Upper lobe of right lung (tissue), 1 donor: Measurements from ENCODE around the gene TDRD9. TPM values are rescaled to one million over a fixed set of nuclear protein-coding genes. Genes with fewer than 3 reads are reported as not detected.

Source experiments
- ATAC-seq: fragments of 200-7000 bp; cut with Tn5 transposase; one replicate; pipeline ENCODE4 v1.9.1; 2020; ENCODE audit warnings: mild to moderate bottlenecking, moderate library complexity
- DNase-seq: peaks from one replicate; pipeline ENCODE4 v3.0.0-alpha.2; 2020
- H3K27ac ChIP-seq: fragments of 200-600 bp; one replicate; pipeline ENCODE4 v1.8.0; 2022
- H3K27me3 ChIP-seq: fragments of 200-600 bp; one replicate; pipeline ENCODE4 v1.8.0; 2022; ENCODE audit warnings: mild to moderate bottlenecking
- H3K36me3 ChIP-seq: fragments of 200-600 bp; one replicate; pipeline ENCODE4 v1.8.0; 2022
- H3K4me1 ChIP-seq: fragments of 200-600 bp; one replicate; pipeline ENCODE4 v1.8.0; 2022
- H3K4me3 ChIP-seq: fragments of 200-600 bp; one replicate; pipeline ENCODE4 v1.8.0; 2022; ENCODE audit warnings: mild to moderate bottlenecking
- H3K9me3 ChIP-seq: fragments of 200-600 bp; one replicate; pipeline ENCODE4 v1.8.0; 2022
- CTCF ChIP-seq: fragments of 200-600 bp; IDR thresholded peaks from one replicate; pipeline ENCODE4 v1.8.0; 2022; ENCODE audit warnings: antibody characterized with exemption
- intact Hi-C: fragments of 100-400 bp; cut with DNase I; formaldehyde crosslinking; loops from one replicate; pipeline ENCODE4 v1.11.0; 2022
- total RNA-seq: library from RNA; stranded (reverse); fragmentation: NEBNext Ultra II Directional; extraction: Animal tissue kit (Norgen Biotek cat#: 25700); gene quantifications from one replicate; pipeline ENCODE4 v1.2.1, GENCODE V29; 2021
- donor health status: DM: no; HTN: yes; CAD: no; lungs with severe emphysema.

Gene TDRD9
- total RNA-seq, 1 donor from 2014 or later, result 6.2 TPM

- H3K27ac ChIP-seq, result no peak overlapping the region
- H3K9me3 ChIP-seq, result no peaks in the 10 kb centered on the region
- H3K27me3 ChIP-seq, result no peaks in the 10 kb centered on the region
- no peak for ATAC-seq
- intact Hi-C loops, result no loop called here
- TF ChIP-seq CTCF, result no peak
- no peak overlapping the region for H3K4me3 ChIP-seq
- DNase-seq, result no peak
- H3K4me1 ChIP-seq, result peaks cover 12% of the 10 kb centered on the region
- no peaks in the 10 kb centered on the region for H3K36me3 ChIP-seq
Observed at GRCh38 chr14:103923863-103924262, 4.4 kb upstream of the TDRD9 start.

GRCh38 chr14:103925316-103925715 lies 2.9 kb upstream of the TDRD9 start:
- Histone ChIP-seq H3K27ac (no peak overlapping the region), H3K36me3 (no peaks in the 10 kb centered on the region), H3K27me3 (no peaks in the 10 kb centered on the region), H3K4me3 (no peak overlapping the region), H3K9me3 (no peaks in the 10 kb centered on the region), H3K4me1 (peaks cover 6% of the 10 kb centered on the region)
- DNase-seq (no peak), ATAC-seq (no peak)
- intact Hi-C loops, result no loop called here
- TF ChIP-seq CTCF, result no peak

- TF ChIP-seq CTCF, result no peak
- intact Hi-C loops, result no loop called here
- Histone ChIP-seq H3K4me3 (no peak overlapping the region), H3K4me1 (no peaks in the 10 kb centered on the region), H3K27me3 (no peaks in the 10 kb centered on the region), H3K27ac (no peak overlapping the region), H3K9me3 (no peaks in the 10 kb centered on the region), H3K36me3 (no peaks in the 10 kb centered on the region)
- no peak for DNase-seq
- no peak for ATAC-seq
Observed at GRCh38 chr14:103927566-103927965, 690 bp upstream of the TDRD9 start.

- no peaks in the 10 kb centered on the region for H3K4me1 ChIP-seq
- no peak for DNase-seq
- no peak overlapping the region for H3K27ac ChIP-seq
- no peaks in the 10 kb centered on the region for H3K9me3 ChIP-seq
- no peak overlapping the region for H3K4me3 ChIP-seq
- no peak for ATAC-seq
- intact Hi-C loops, result no loop called here
- H3K36me3 ChIP-seq, result no peaks in the 10 kb centered on the region
- H3K27me3 ChIP-seq, result no peaks in the 10 kb centered on the region
- no peak for TF ChIP-seq CTCF
Observed at GRCh38 chr14:103930051-103930604, 1.9 kb downstream of the TDRD9 start.

- no peak for DNase-seq
- intact Hi-C loops, result no loop called here
- Histone ChIP-seq H3K36me3 (no peaks in the 10 kb centered on the region), H3K4me1 (no peaks in the 10 kb centered on the region), H3K9me3 (no peaks in the 10 kb centered on the region), H3K27ac (no peak overlapping the region), H3K27me3 (no peaks in the 10 kb centered on the region), H3K4me3 (no peak overlapping the region)
- ATAC-seq, result peak; percentile 78
- no peak for TF ChIP-seq CTCF
Observed at GRCh38 chr14:103931422-103931821, 3.2 kb downstream of the TDRD9 start.
